HEK293T (cell line): ENCODE data around the gene C3orf38.

Experiments used
- CTCF ChIA-PET: fragments of 350-600 bp; formaldehyde crosslinking; extraction: SDS; loops from one replicate; lab custom pipeline; 2021; ENCODE audit warnings: antibody characterized with exemption, inconsistent platforms; lab: Yijun Ruan, JAX
- POLR2A ChIA-PET: fragments of 350-600 bp; formaldehyde crosslinking; extraction: SDS; loops from one replicate; lab custom pipeline; 2020; ENCODE audit warnings: antibody characterized with exemption, inconsistent platforms; lab: Yijun Ruan, JAX
- DNase-seq: peaks from one replicate; pipeline ENCODE4 v3.0.0; 2012; ENCODE audit warnings: mixed read lengths; ENCODE audit errors: extremely low spot score
- ARNT ChIP-seq: fragments of 450-650 bp; IDR thresholded peaks from 2 replicates; pipeline ENCODE4 v1.6.1; 2017; ENCODE audit warnings: mild to moderate bottlenecking
- BHLHE40 ChIP-seq: fragments of 450-650 bp; IDR thresholded peaks from 2 replicates; pipeline ENCODE4 v1.6.1; 2016; ENCODE audit warnings: mild to moderate bottlenecking, moderate library complexity, borderline replicate concordance
- CTBP1 ChIP-seq: fragments of 450-650 bp; IDR thresholded peaks from 2 replicates; pipeline ENCODE4 v1.6.1; 2016; ENCODE audit warnings: borderline replicate concordance
- ELF4 ChIP-seq: fragments of 450-650 bp; IDR thresholded peaks from 2 replicates; pipeline ENCODE4 v1.6.1; 2017; ENCODE audit warnings: antibody characterized with exemption
- FOXA1 ChIP-seq: fragments of 450-650 bp; IDR thresholded peaks from 2 replicates; pipeline ENCODE4 v1.6.1; 2016; ENCODE audit warnings: mild to moderate bottlenecking
- FOXK2 ChIP-seq: fragments of 450-650 bp; IDR thresholded peaks from 2 replicates; pipeline ENCODE4 v1.6.1; 2016; ENCODE audit warnings: mild to moderate bottlenecking
- FOXM1 ChIP-seq: fragments of 450-650 bp; IDR thresholded peaks from 2 replicates; pipeline ENCODE4 v1.6.1; 2017; ENCODE audit warnings: mild to moderate bottlenecking, borderline replicate concordance
- HDGF ChIP-seq: fragments of 450-650 bp; IDR thresholded peaks from 2 replicates; pipeline ENCODE4 v1.6.1; 2017; ENCODE audit warnings: antibody characterized with exemption, borderline replicate concordance
- L3MBTL2 ChIP-seq: fragments of 450-650 bp; conservative IDR thresholded peaks from 2 replicates; pipeline ENCODE4 v1.6.1; 2016; ENCODE audit warnings: mild to moderate bottlenecking
- LEF1 ChIP-seq: fragments of 450-650 bp; IDR thresholded peaks from 2 replicates; pipeline ENCODE4 v1.6.1; 2017; ENCODE audit warnings: mild to moderate bottlenecking, borderline replicate concordance
- NFRKB ChIP-seq: fragments of 450-650 bp; IDR thresholded peaks from 2 replicates; pipeline ENCODE4 v1.6.1; 2016; ENCODE audit warnings: mild to moderate bottlenecking, moderate library complexity
- PKNOX1 ChIP-seq: fragments of 450-650 bp; IDR thresholded peaks from 2 replicates; pipeline ENCODE4 v1.6.1; 2016
- SP1 ChIP-seq: fragments of 450-650 bp; IDR thresholded peaks from 2 replicates; pipeline ENCODE4 v1.6.1; 2017
- SUZ12 ChIP-seq: fragments of 450-650 bp; IDR thresholded peaks from 2 replicates; pipeline ENCODE4 v1.6.1; 2016; ENCODE audit warnings: mild to moderate bottlenecking
- TARDBP ChIP-seq: fragments of 450-650 bp; IDR thresholded peaks from 2 replicates; pipeline ENCODE4 v1.6.1; 2016
- ZNF384 ChIP-seq: fragments of 450-650 bp; IDR thresholded peaks from 2 replicates; pipeline ENCODE4 v1.6.1; 2016

C3orf38 gene

GRCh38 chr3:88149101-88149508 is 654 bp upstream of the C3orf38 start:
- POLR2A ChIA-PET: interaction anchor here (0.8 to 1.7 kb wide), 13 partner anchors 15 to 923 kb away, joined by 3 to 10 read pairs (median 3); partner anchors contain the start of genes CGGBP1, CHMP2B and ZNF654
- TF ChIP-seq L3MBTL2: peak; percentile 77
- TF ChIP-seq NFRKB: no peak
- no peak for TF ChIP-seq FOXA1
- peak; percentile 36 for DNase-seq
- CTCF ChIA-PET: interaction anchor here (1.0 kb wide), 1 partner anchor 35 kb away, joined by 5 read pairs; no protein-coding TSS in a partner anchor

GRCh38 chr3:88150371-88150770 is 612 bp downstream of the C3orf38 start:
- no peak for DNase-seq
- TF ChIP-seq ARNT (no peak), FOXK2 (no peak), NFRKB (no peak), CTBP1 (no peak), TARDBP (no peak), SP1 (no peak), ELF4 (no peak), PKNOX1 (no peak), FOXM1 (no peak), L3MBTL2 (no peak), HDGF (no peak), SUZ12 (no peak), ZNF384 (no peak), LEF1 (no peak), BHLHE40 (no peak), FOXA1 (no peak)
- ChIA-PET POLR2A (interaction anchor here (1.0 to 1.6 kb wide), 7 partner anchors 13 to 66 kb away, joined by 3 to 5 read pairs (median 3); no protein-coding TSS in a partner anchor), CTCF (interaction anchor here (1.1 kb wide), 1 partner anchor 69 kb away, joined by 5 read pairs; no protein-coding TSS in a partner anchor)

- POLR2A ChIA-PET: interaction anchor here (1.6 kb wide), 1 partner anchor 24 kb away, joined by 4 read pairs; no protein-coding TSS in a partner anchor
- no peak for DNase-seq
- CTCF ChIA-PET: interaction anchor here (1.1 kb wide), 1 partner anchor 68 kb away, joined by 5 read pairs; no protein-coding TSS in a partner anchor
- no peak for TF ChIP-seq LEF1
- TF ChIP-seq ZNF384: no peak
- no peak for TF ChIP-seq ARNT
- no peak for TF ChIP-seq L3MBTL2
- no peak for TF ChIP-seq FOXM1
- no peak for TF ChIP-seq FOXA1
- no peak for TF ChIP-seq PKNOX1
- no peak for TF ChIP-seq ELF4
- TF ChIP-seq BHLHE40: no peak
- no peak for TF ChIP-seq SUZ12
- no peak for TF ChIP-seq NFRKB
- no peak for TF ChIP-seq TARDBP
- no peak for TF ChIP-seq SP1
- no peak for TF ChIP-seq FOXK2
- TF ChIP-seq HDGF: no peak
- TF ChIP-seq CTBP1: no peak
These were observed 1.0 kb downstream of the C3orf38 start for GRCh38 chr3:88150806-88151205.

GRCh38 chr3:88151358-88151757 is 1.6 kb downstream of the C3orf38 start:
- ChIA-PET CTCF (no interaction called here), POLR2A (interaction anchor here (0.8 kb wide), 1 partner anchor 93 kb away, joined by 4 read pairs; the partner anchor contains the start of gene CGGBP1)
- DNase-seq: no peak
- no peak for TF ChIP-seq PKNOX1
- TF ChIP-seq CTBP1: no peak
- no peak for TF ChIP-seq ELF4
- TF ChIP-seq HDGF: no peak
- no peak for TF ChIP-seq FOXA1
- no peak for TF ChIP-seq ZNF384
- TF ChIP-seq FOXM1: no peak
- no peak for TF ChIP-seq BHLHE40
- no peak for TF ChIP-seq TARDBP
- TF ChIP-seq SUZ12: no peak
- TF ChIP-seq L3MBTL2: no peak
- TF ChIP-seq FOXK2: no peak

GRCh38 chr3:88152841-88153240 is 3.1 kb downstream of the C3orf38 start:
- ChIA-PET POLR2A (no interaction called here), CTCF (no interaction called here)
- no peak for DNase-seq
- no peak for TF ChIP-seq HDGF
- no peak for TF ChIP-seq LEF1
- no peak for TF ChIP-seq ZNF384
- no peak for TF ChIP-seq PKNOX1

GRCh38 chr3:88166419-88166971 is 16.7 kb downstream of the C3orf38 start:
- DNase-seq: no peak
- ChIA-PET CTCF (no interaction called here), POLR2A (no interaction called here)
- TF ChIP-seq PKNOX1: no peak
